ENCODE measurements around the gene FOXR1. TPM values are rescaled to one million over a fixed set of nuclear protein-coding genes. Genes with fewer than 3 reads are reported as not detected.
"Not testable (repeated sequence)": the region's sequence is repeated elsewhere in the genome, so short reads cannot be mapped to it uniquely, and the experiment has no call there.

FOXR1 gene
- total RNA-seq, 1 experiment from 2014 or later, result not detected

DNA sequence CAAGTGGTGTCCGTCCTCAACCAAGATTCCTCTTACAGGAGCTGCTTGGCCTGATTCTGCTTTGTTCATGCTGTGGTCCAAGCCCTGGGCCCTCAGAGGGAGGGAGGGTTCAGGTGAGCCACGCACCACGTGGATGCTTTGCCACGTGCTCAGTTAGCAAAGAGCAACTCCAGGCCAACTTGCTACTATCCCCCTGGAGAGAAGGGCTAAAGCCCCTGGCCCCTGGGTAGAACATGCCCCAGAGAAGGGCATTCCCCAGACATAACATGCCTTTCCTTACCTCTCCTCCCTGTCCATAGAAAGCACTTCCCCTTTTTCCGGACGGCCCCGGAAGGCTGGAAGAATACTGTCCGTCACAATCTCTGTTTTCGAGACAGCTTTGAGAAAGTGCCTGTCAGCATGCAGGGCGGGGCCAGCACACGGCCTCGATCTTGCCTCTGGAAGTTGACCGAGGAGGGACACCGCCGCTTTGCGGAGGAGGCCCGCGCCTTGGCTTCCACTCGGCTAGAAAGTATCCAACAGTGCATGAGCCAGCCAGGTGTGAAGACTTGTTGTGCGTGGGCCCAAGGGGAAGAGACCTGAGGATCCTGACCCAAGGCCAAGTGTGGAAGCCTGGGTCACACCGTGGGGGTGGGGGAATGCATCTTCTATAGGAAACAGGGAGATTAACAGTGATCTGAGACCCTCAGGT, 8.8 kb downstream of the FOXR1 start (continued):
- TF ChIP-seq TEAD4 (CRISPR knock-in tag; IDR thresholded peaks at IDR 0.05), result no peak
- TF ChIP-seq OVOL2 (CRISPR knock-in tag; IDR thresholded peaks at IDR 0.05; ENCODE audit: borderline replicate concordance), result no peak
- TF ChIP-seq MAX (CRISPR knock-in tag; IDR thresholded peaks at IDR 0.05), result peak; percentile 77
- no peak for TF ChIP-seq CREB1 (CRISPR knock-in tag; IDR thresholded peaks at IDR 0.05)
- TF ChIP-seq USF1 (CRISPR knock-in tag; IDR thresholded peaks at IDR 0.05), result peak; percentile 34; the same call in 1 of the 2 replicates

DNA sequence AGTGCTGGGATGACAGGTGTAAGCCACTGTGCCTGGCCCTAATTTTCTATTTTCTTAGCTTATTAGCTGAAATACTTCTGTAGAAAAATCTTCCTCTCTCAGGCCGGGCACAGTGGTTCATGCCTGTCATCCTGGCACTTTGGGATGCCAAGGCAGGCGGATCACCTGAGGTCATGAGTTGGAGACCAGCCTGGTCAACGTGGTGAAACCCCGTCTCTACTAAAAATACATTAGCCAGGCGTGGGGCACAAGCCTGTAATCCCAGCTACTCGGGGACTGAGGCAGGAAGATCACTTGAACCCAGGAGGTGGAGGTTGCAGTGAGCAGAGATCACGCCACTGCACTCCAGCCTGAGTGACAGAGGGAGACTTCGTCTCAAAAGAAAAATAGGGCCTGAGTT, 12.8 kb downstream of the FOXR1 start:
- H3K27me3 Mint-ChIP-seq (ENCODE audit: low read depth); DNase-seq (ENCODE audit: low spot score); H3K27ac Mint-ChIP-seq; ATAC-seq; H3K9me3 Mint-ChIP-seq; H3K36me3 Mint-ChIP-seq; POLR2A ChIA-PET; H3K4me3 Mint-ChIP-seq: not testable (repeated sequence)
- CTCF ChIA-PET, result interaction anchor here (2.0 kb wide), 1 partner anchor 28 kb away, joined by 5 read pairs; the partner anchor contains the start of gene UPK2
- peaks cover 17% of the 10 kb centered on the region for H3K4me1 Mint-ChIP-seq

DNA sequence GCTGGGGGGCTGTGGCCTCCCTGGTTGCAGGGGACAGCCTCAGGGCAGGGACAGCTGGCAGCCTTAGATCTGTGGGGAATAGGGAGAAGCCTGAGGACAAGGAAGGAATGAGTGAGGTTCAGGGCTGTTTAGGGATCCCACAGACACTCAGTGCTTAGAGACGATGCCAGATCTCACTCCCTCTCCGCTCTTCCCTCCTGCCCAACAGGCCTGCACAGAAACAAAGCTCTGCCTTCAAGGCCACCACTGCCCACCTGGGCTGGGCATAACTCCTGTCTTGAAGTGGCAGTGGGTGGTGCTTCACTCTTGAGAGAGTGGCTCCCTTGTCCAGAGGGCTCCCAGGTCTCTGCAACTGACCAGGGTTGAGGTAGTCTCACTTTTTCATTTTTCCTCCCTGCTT, 13.3 kb downstream of the FOXR1 start:
- Mint-ChIP-seq H3K36me3 (no peaks in the 10 kb centered on the region), H3K27ac (peak overlapping the region; percentile 27; the same call in 1 of the 2 replicates), H3K4me3 (no peak overlapping the region), H3K4me1 (peaks cover 14% of the 10 kb centered on the region), H3K9me3 (no peaks in the 10 kb centered on the region), H3K27me3 (ENCODE audit: low read depth) (peaks cover 9% of the 10 kb centered on the region)
- ATAC-seq (no peak), DNase-seq (ENCODE audit: low spot score) (no peak)
- ChIA-PET POLR2A (interaction anchor here (1.2 kb wide), 1 partner anchor 13 kb away, joined by 3 read pairs; the partner anchor contains the start of gene CENATAC), CTCF (interaction anchor here (2.0 kb wide), 1 partner anchor 28 kb away, joined by 5 read pairs; the partner anchor contains the start of gene UPK2)
- TF ChIP-seq TEAD1 (CRISPR knock-in tag; IDR thresholded peaks at IDR 0.05) (no peak), ZBTB21 (CRISPR knock-in tag; IDR thresholded peaks at IDR 0.05; ENCODE audit: borderline replicate concordance) (no peak), NR2C2 (CRISPR knock-in tag; IDR thresholded peaks at IDR 0.05) (no peak), EMX1 (CRISPR knock-in tag; IDR thresholded peaks at IDR 0.05) (no peak), SMAD4 (CRISPR knock-in tag; IDR thresholded peaks at IDR 0.05) (no peak), ERG (CRISPR knock-in tag; IDR thresholded peaks at IDR 0.05) (no peak), RELA (CRISPR knock-in tag; IDR thresholded peaks at IDR 0.05; ENCODE audit: borderline replicate concordance) (no peak), ZNF425 (CRISPR knock-in tag; conservative IDR thresholded peaks at IDR 0.05) (no peak), ETV6 (CRISPR knock-in tag; IDR thresholded peaks at IDR 0.05) (no peak), E2F4 (CRISPR knock-in tag; IDR thresholded peaks at IDR 0.05; ENCODE audit: borderline replicate concordance, low read depth) (no peak), USF1 (CRISPR knock-in tag; IDR thresholded peaks at IDR 0.05) (no peak), OVOL2 (CRISPR knock-in tag; IDR thresholded peaks at IDR 0.05; ENCODE audit: borderline replicate concordance) (no peak), ZNF317 (CRISPR knock-in tag; IDR thresholded peaks at IDR 0.05; ENCODE audit: borderline replicate concordance, low read depth) (no peak), AR (CRISPR knock-in tag; IDR thresholded peaks at IDR 0.05) (no peak), ZNF263 (CRISPR knock-in tag; IDR thresholded peaks at IDR 0.05; ENCODE audit: low read depth) (no peak), CREB1 (CRISPR knock-in tag; IDR thresholded peaks at IDR 0.05) (no peak), PRRX2 (CRISPR knock-in tag; IDR thresholded peaks at IDR 0.05) (no peak)
- TF ChIP-seq, protein P1, sequence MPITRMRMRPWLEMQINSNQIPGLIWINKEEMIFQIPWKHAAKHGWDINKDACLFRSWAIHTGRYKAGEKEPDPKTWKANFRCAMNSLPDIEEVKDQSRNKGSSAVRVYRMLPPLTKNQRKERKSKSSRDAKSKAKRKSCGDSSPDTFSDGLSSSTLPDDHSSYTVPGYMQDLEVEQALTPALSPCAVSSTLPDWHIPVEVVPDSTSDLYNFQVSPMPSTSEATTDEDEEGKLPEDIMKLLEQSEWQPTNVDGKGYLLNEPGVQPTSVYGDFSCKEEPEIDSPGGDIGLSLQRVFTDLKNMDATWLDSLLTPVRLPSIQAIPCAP (CRISPR knock-in tag; IDR thresholded peaks at IDR 0.05), result no peak

Data from WTC11 (cell line).